Central memory CD4-positive, alpha-beta T cell (primary cell): ENCODE data around the gene GPR142.

ENCODE experiments used
- DNase-seq: peaks from one replicate; pipeline ENCODE4 v3.0.0; 2022

Gene GPR142

GRCh38 chr17:74345433-74346241 is 21.7 kb upstream of the GPR142 start:
- no peak for DNase-seq

GRCh38 chr17:74347646-74348045 is 19.7 kb upstream of the GPR142 start:
- no peak for DNase-seq

GRCh38 chr17:74349120-74349519 is 18.2 kb upstream of the GPR142 start:
- no peak for DNase-seq

GRCh38 chr17:74350486-74350885 is 16.8 kb upstream of the GPR142 start:
- no peak for DNase-seq

- DNase-seq = no peak
Measured at GRCh38 chr17:74351552-74352210, 15.6 kb upstream of the GPR142 start.

- DNase-seq = no peak
Measured at GRCh38 chr17:74353446-74354060, 13.8 kb upstream of the GPR142 start.

GRCh38 chr17:74354123-74354522 is 13.2 kb upstream of the GPR142 start:
- peak; percentile 40 for DNase-seq

- DNase-seq = no peak
Measured at GRCh38 chr17:74354561-74354960, 12.7 kb upstream of the GPR142 start.

- no peak for DNase-seq
Measured at GRCh38 chr17:74355065-74355464, 12.2 kb upstream of the GPR142 start.

- no peak for DNase-seq
Measured at GRCh38 chr17:74356646-74357465, 10.4 kb upstream of the GPR142 start.

GRCh38 chr17:74357466-74357809 is 9.9 kb upstream of the GPR142 start:
- DNase-seq = no peak

GRCh38 chr17:74358697-74359096 is 8.6 kb upstream of the GPR142 start:
- no peak for DNase-seq

GRCh38 chr17:74359916-74360315 is 7.4 kb upstream of the GPR142 start:
- DNase-seq = no peak

GRCh38 chr17:74360899-74361229 is 6.4 kb upstream of the GPR142 start:
- DNase-seq = no peak

- DNase-seq = no peak
Measured at GRCh38 chr17:74361230-74362068, 5.9 kb upstream of the GPR142 start, which contains the start of gene BTBD17. BTBD17 (minus strand) TSS chr17:74361868; CDS start chr17:74361819, 49 bp downstream.

- no peak for DNase-seq
Measured at GRCh38 chr17:74362069-74362405, 5.3 kb upstream of the GPR142 start.

GRCh38 chr17:74362810-74363498 is 4.4 kb upstream of the GPR142 start:
- no peak for DNase-seq

- peak; percentile 59 for DNase-seq
Measured at GRCh38 chr17:74368341-74369081, 1.2 kb downstream of the GPR142 start.

- DNase-seq = peak; percentile 30
Measured at GRCh38 chr17:74369221-74369620, 1.9 kb downstream of the GPR142 start.

GRCh38 chr17:74369665-74370490 is 2.6 kb downstream of the GPR142 start:
- no peak for DNase-seq
